ENCODE data around the gene CACNA1A. TPM values are rescaled to one million over a fixed set of nuclear protein-coding genes. Genes with fewer than 3 reads are reported as not detected.
"Not testable (repeated sequence)": the region's sequence is repeated elsewhere in the genome, so short reads cannot be mapped to it uniquely, and the experiment has no call there.

The CACNA1A gene
- total RNA-seq, 1 donor from 2014 or later: 16.5 TPM

- H3K4me2 ChIP-seq: no peak overlapping the region
- TF ChIP-seq CTCF (IDR thresholded peaks at IDR 0.05) (no peak), EZH2 (IDR thresholded peaks at IDR 0.05) (no peak), EZH2phosphoT487 (IDR thresholded peaks at IDR 0.05) (no peak)
- H3F3A ChIP-seq (ENCODE audit: low read depth): no peaks in the 10 kb centered on the region
Measured at GRCh38 chr19:13260883-13261653, 245.2 kb downstream of the CACNA1A start.

GRCh38 chr19:13256918-13257317 lies 249.4 kb downstream of the CACNA1A start:
- Mint-ChIP-seq H3K9me3 (peaks cover 2% of the 10 kb centered on the region), H3K4me3 (no peak overlapping the region), H3K27me3 (ENCODE audit: insufficient read depth, low read depth) (peaks cover 8% of the 10 kb centered on the region), H3K4me1 (no peaks in the 10 kb centered on the region), H3K36me3 (peaks cover 6% of the 10 kb centered on the region), H3K27ac (no peak overlapping the region)
- H3K27ac ChIP-seq: no peak overlapping the region
- no peaks in the 10 kb centered on the region for H4K20me1 ChIP-seq (ENCODE audit: low read depth)
- H3K9ac ChIP-seq: no peak overlapping the region
- H3K79me2 ChIP-seq (ENCODE audit: low read depth): no peaks in the 10 kb centered on the region
- no peak overlapping the region for H3K4me2 ChIP-seq
- no peaks in the 10 kb centered on the region for H3K4me1 ChIP-seq
- no peaks in the 10 kb centered on the region for H3F3A ChIP-seq (ENCODE audit: low read depth)
- no peak for TF ChIP-seq EZH2phosphoT487 (IDR thresholded peaks at IDR 0.05)
- no peak for TF ChIP-seq CTCF (IDR thresholded peaks at IDR 0.05)
- TF ChIP-seq EZH2 (IDR thresholded peaks at IDR 0.05): no peak
- peaks cover 3% of the 10 kb centered on the region for H3K9me3 ChIP-seq (ENCODE audit: low read depth)
- H3K4me3 ChIP-seq: no peak overlapping the region
- H2AFZ ChIP-seq (replicated peaks): no peak overlapping the region
- no peaks in the 10 kb centered on the region for H3K36me3 ChIP-seq
- no peak for DNase-seq (ENCODE audit: low spot score)
- H3K27me3 ChIP-seq: no peaks in the 10 kb centered on the region

More at GRCh38 chr19:13260883-13261653, 245.2 kb downstream of the CACNA1A start:
- Histone ChIP-seq H3K27ac (no peak overlapping the region), H3K4me3 (no peak overlapping the region), H3K4me1 (no peaks in the 10 kb centered on the region), H3K79me2 (ENCODE audit: low read depth) (no peaks in the 10 kb centered on the region), H3K36me3 (no peaks in the 10 kb centered on the region), H3K9ac (no peak overlapping the region), H3K9me3 (ENCODE audit: low read depth) (peaks cover 3% of the 10 kb centered on the region), H2AFZ (replicated peaks) (no peak overlapping the region), H4K20me1 (ENCODE audit: low read depth) (no peaks in the 10 kb centered on the region), H3K27me3 (no peaks in the 10 kb centered on the region)
- DNase-seq (ENCODE audit: low spot score): no peak
- H3K4me1 Mint-ChIP-seq: no peaks in the 10 kb centered on the region
- no peak overlapping the region for H3K27ac Mint-ChIP-seq
- no peaks in the 10 kb centered on the region for H3K9me3 Mint-ChIP-seq
- peaks cover 3% of the 10 kb centered on the region for H3K27me3 Mint-ChIP-seq (ENCODE audit: insufficient read depth, low read depth)
- H3K4me3 Mint-ChIP-seq: no peak overlapping the region
- H3K36me3 Mint-ChIP-seq: peaks cover 4% of the 10 kb centered on the region

GRCh38 chr19:13256398-13256797 lies 249.9 kb downstream of the CACNA1A start:
- not testable (repeated sequence) for H3K27me3 ChIP-seq; H3K27ac ChIP-seq; H2AFZ ChIP-seq (replicated peaks); H3K27me3 Mint-ChIP-seq (ENCODE audit: insufficient read depth, low read depth); DNase-seq (ENCODE audit: low spot score); H3K79me2 ChIP-seq (ENCODE audit: low read depth); H3K9me3 Mint-ChIP-seq; H3K4me1 ChIP-seq; H3K9ac ChIP-seq; H4K20me1 ChIP-seq (ENCODE audit: low read depth); H3K4me3 Mint-ChIP-seq; H3K4me2 ChIP-seq; H3K27ac Mint-ChIP-seq; H3K36me3 ChIP-seq; H3K36me3 Mint-ChIP-seq; H3K4me1 Mint-ChIP-seq; H3F3A ChIP-seq (ENCODE audit: low read depth); H3K9me3 ChIP-seq (ENCODE audit: low read depth); H3K4me3 ChIP-seq

- Histone ChIP-seq H3K4me1 (no peaks in the 10 kb centered on the region), H3K27me3 (no peaks in the 10 kb centered on the region), H3K36me3 (no peaks in the 10 kb centered on the region), H3K4me3 (no peak overlapping the region), H3K4me2 (no peak overlapping the region), H3K9me3 (ENCODE audit: low read depth) (peaks cover 3% of the 10 kb centered on the region), H3K27ac (no peak overlapping the region), H4K20me1 (ENCODE audit: low read depth) (no peaks in the 10 kb centered on the region), H3K79me2 (ENCODE audit: low read depth) (no peaks in the 10 kb centered on the region), H3F3A (ENCODE audit: low read depth) (no peaks in the 10 kb centered on the region), H3K9ac (no peak overlapping the region), H2AFZ (replicated peaks) (no peak overlapping the region)
- H3K27ac Mint-ChIP-seq: no peak overlapping the region
- peaks cover 7% of the 10 kb centered on the region for H3K27me3 Mint-ChIP-seq (ENCODE audit: insufficient read depth, low read depth)
- no peak for DNase-seq (ENCODE audit: low spot score)
- H3K9me3 Mint-ChIP-seq: peaks cover 2% of the 10 kb centered on the region
- TF ChIP-seq CTCF (IDR thresholded peaks at IDR 0.05) (no peak), EZH2phosphoT487 (IDR thresholded peaks at IDR 0.05) (no peak), EZH2 (IDR thresholded peaks at IDR 0.05) (no peak)
- peaks cover 6% of the 10 kb centered on the region for H3K36me3 Mint-ChIP-seq
- H3K4me1 Mint-ChIP-seq: no peaks in the 10 kb centered on the region
- H3K4me3 Mint-ChIP-seq: no peak overlapping the region
Measured at GRCh38 chr19:13255719-13256059, 250.6 kb downstream of the CACNA1A start.

Measured in neural progenitor cell (in vitro differentiated cells).